IgD-negative memory B cell (primary cell): Measurements from ENCODE around the gene RREB1. TPM values are rescaled to one million over a fixed set of nuclear protein-coding genes. Genes with fewer than 3 reads are reported as not detected.
A peak's percentile ranks its signal among the peaks of the same experiment; 100 is the strongest.

Source experiments
- H3K27ac Mint-ChIP-seq, 3 donors: one replicate each; pipeline ENCODE4 v1.8.0; 2020 to 2022; ENCODE audit warnings: mild to moderate bottlenecking in 3 of 3, mixed read lengths in 3 of 3, moderate library complexity in 1 of 3
- H3K27me3 Mint-ChIP-seq: one replicate; pipeline ENCODE4 v1.8.0; 2021; ENCODE audit warnings: mixed read lengths
- H3K36me3 Mint-ChIP-seq: one replicate; pipeline ENCODE4 v1.8.0; 2020; ENCODE audit warnings: mild to moderate bottlenecking, mixed read lengths
- H3K4me1 Mint-ChIP-seq, 3 donors: one replicate each; pipeline ENCODE4 v1.8.0; 2020 to 2022; ENCODE audit warnings: mixed read lengths in 3 of 3, mild to moderate bottlenecking in 1 of 3
- H3K4me3 Mint-ChIP-seq, 4 donors: one replicate each; pipeline ENCODE4 v1.8.0; 2020 to 2022; ENCODE audit warnings: mild to moderate bottlenecking in 4 of 4, mixed read lengths in 4 of 4, moderate library complexity in 3 of 4
- H3K9me3 Mint-ChIP-seq, 3 donors: one replicate each; pipeline ENCODE4 v1.8.0; 2020 to 2021; ENCODE audit warnings: mixed read lengths in 3 of 3, mild to moderate bottlenecking in 1 of 3
- polyA plus RNA-seq: library from polyadenylated mRNA; unstranded; fragments of 300-500 nt; fragmentation: Illumina TruSeq; gene quantifications from one replicate; pipeline ENCODE4 v1.2.3, GENCODE V29; 2021

RREB1 gene
- polyA plus RNA-seq, 1 donor from 2014 or later: 6.1 TPM

- H3K27ac Mint-ChIP-seq: peak overlapping the region; percentile 33 to 94 (median 93)
- H3K4me3 Mint-ChIP-seq: peak overlapping the region in 2 of 4 donors; percentile 36 to 93
- H3K36me3 Mint-ChIP-seq: no peaks in the 10 kb centered on the region
- no peaks in the 10 kb centered on the region for H3K9me3 Mint-ChIP-seq
- H3K4me1 Mint-ChIP-seq: peaks cover 23 to 26% (median 24%) of the 10 kb centered on the region in 3 donors
- H3K27me3 Mint-ChIP-seq: no peaks in the 10 kb centered on the region
Observed at GRCh38 chr6:7085911-7086310, 21.9 kb upstream of the RREB1 start.

DNA sequence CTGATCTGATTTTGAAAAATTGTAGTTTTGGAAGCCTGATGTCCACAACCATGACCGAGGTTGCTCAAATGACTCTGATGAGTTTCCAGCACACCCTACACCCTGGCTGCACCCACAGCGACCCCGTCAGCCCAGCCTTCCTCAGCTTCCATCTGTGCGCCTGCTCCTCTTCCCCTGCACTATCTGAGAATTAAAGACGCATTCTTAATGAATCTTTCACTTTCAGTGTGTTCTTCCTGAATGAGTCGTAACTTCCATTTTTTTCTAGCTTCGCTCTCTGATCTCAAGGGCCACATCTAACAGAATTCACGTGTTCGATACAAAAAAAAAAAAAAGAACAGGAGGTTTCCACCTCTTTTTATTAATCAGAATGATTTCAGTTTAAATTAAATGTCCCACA, 21.3 kb upstream of the RREB1 start:
- Mint-ChIP-seq H3K36me3 (no peaks in the 10 kb centered on the region), H3K4me3 (peak overlapping the region; percentile 43 to 93 (median 84)), H3K4me1 (peaks cover 23 to 26% (median 24%) of the 10 kb centered on the region in 3 donors), H3K27me3 (no peaks in the 10 kb centered on the region), H3K27ac (peak overlapping the region; percentile 33 to 94 (median 93)), H3K9me3 (no peaks in the 10 kb centered on the region)

- H3K27ac Mint-ChIP-seq: peak overlapping the region; percentile 33 to 94 (median 93)
- H3K9me3 Mint-ChIP-seq: no peaks in the 10 kb centered on the region
- H3K36me3 Mint-ChIP-seq: no peaks in the 10 kb centered on the region
Observed at GRCh38 chr6:7087066-7087465, 20.7 kb upstream of the RREB1 start.

DNA sequence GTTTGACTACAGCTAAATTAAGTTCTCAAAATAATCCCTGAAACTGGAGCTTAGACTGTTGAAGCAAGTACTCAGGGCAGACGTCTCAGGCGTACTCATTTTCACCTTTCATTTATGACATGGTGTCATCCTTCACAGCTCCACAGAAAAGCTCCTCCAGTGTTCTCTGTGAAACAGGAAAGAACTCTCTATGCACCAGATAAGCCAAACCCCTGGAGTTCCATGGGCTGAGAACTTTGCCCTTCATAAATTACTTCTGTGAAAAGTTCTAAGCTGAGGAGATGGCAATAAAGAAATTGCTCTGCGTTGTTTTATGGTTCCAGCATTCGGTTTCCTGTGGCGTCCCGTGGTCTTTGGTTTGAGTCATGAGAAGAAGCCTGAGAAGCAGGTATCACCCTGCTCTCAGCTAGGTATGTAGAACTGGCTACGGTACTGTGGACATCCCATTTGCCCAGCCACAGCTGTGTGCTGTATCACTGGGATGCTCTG, 20.2 kb upstream of the RREB1 start:
- Mint-ChIP-seq H3K9me3 (no peaks in the 10 kb centered on the region), H3K27me3 (no peaks in the 10 kb centered on the region)

More at GRCh38 chr6:7087066-7087465, 20.7 kb upstream of the RREB1 start:
- Mint-ChIP-seq H3K4me3 (peak overlapping the region; percentile 43 to 93 (median 84)), H3K4me1 (peaks cover 23 to 26% (median 24%) of the 10 kb centered on the region in 3 donors), H3K27me3 (no peaks in the 10 kb centered on the region)

GRCh38 chr6:7088076-7088742, 19.6 kb upstream of the RREB1 start:
- H3K27ac Mint-ChIP-seq: peak overlapping the region; percentile 33 to 94 (median 93)

More for the DNA sequence above, 20.2 kb upstream of the RREB1 start:
- Mint-ChIP-seq H3K27ac (peak overlapping the region; percentile 33 to 94 (median 93)), H3K4me1 (peaks cover 23 to 26% (median 24%) of the 10 kb centered on the region in 3 donors), H3K4me3 (peak overlapping the region; percentile 43 to 93 (median 84)), H3K36me3 (no peaks in the 10 kb centered on the region)

DNA sequence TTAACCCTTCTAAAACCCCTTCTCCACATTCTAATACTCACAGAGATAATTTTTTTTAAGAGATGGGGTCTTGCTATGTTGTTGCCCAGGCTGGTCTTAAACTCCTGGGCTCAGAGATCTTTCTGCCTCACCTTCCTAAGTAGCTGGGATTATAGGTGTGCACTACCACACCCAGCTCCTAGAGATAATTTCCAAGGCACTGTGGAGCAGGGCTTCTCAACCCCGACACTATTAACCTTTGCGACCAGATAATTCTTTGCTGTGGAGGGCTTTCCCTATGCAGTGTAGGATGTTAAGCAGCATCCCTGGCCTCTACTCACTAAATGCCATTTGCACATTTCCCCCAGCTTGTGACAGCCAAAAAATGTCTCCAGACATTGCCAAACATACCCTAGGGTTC, 8.8 kb upstream of the RREB1 start:
- Mint-ChIP-seq H3K4me3 (no peak overlapping the region), H3K27ac (no peak overlapping the region), H3K36me3 (peaks cover 3% of the 10 kb centered on the region), H3K4me1 (peaks cover 6 to 20% (median 18%) of the 10 kb centered on the region in 3 donors), H3K27me3 (peaks cover 2% of the 10 kb centered on the region), H3K9me3 (no peaks in the 10 kb centered on the region)

More at GRCh38 chr6:7088076-7088742, 19.6 kb upstream of the RREB1 start:
- peaks cover 22 to 26% (median 23%) of the 10 kb centered on the region in 3 donors for H3K4me1 Mint-ChIP-seq
- H3K27me3 Mint-ChIP-seq: no peaks in the 10 kb centered on the region
- no peaks in the 10 kb centered on the region for H3K9me3 Mint-ChIP-seq
- H3K4me3 Mint-ChIP-seq: peak overlapping the region; percentile 43 to 93 (median 84)
- H3K36me3 Mint-ChIP-seq: no peaks in the 10 kb centered on the region

GRCh38 chr6:7100072-7100752, 7.5 kb upstream of the RREB1 start:
- Mint-ChIP-seq H3K27ac (peak overlapping the region in 1 of 3 donors; percentile 11), H3K4me1 (peaks cover 6 to 20% (median 18%) of the 10 kb centered on the region in 3 donors), H3K27me3 (peaks cover 2% of the 10 kb centered on the region), H3K36me3 (peaks cover 3% of the 10 kb centered on the region), H3K9me3 (no peaks in the 10 kb centered on the region), H3K4me3 (peak overlapping the region in 1 of 4 donors; percentile 68)

DNA sequence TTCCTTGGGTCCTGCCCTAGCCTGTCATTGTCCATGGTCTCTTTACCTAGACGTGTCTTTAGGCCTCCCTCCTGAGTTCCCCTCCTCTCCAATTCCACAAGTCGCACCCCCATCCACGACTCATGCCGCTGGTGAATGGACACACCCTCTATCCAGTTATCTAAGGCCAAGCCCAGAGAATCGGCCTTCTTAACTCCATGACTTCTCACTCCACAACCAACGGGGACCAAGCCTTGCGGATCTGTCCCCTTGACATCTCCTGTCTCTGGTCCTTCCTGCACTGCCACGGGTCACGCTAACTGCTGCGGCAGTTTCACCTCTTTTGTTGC, 7.0 kb upstream of the RREB1 start:
- Mint-ChIP-seq H3K4me1 (peaks cover 6 to 20% (median 18%) of the 10 kb centered on the region in 3 donors), H3K27ac (no peak overlapping the region), H3K36me3 (peaks cover 3% of the 10 kb centered on the region), H3K9me3 (no peaks in the 10 kb centered on the region), H3K27me3 (peaks cover 2% of the 10 kb centered on the region), H3K4me3 (peak overlapping the region in 1 of 4 donors; percentile 1)

- H3K4me1 Mint-ChIP-seq: peaks cover 6 to 23% (median 18%) of the 10 kb centered on the region in 3 donors
- H3K9me3 Mint-ChIP-seq: no peaks in the 10 kb centered on the region
- H3K27me3 Mint-ChIP-seq: peaks cover 2% of the 10 kb centered on the region
- H3K36me3 Mint-ChIP-seq: peaks cover 3% of the 10 kb centered on the region
- H3K27ac Mint-ChIP-seq: no peak overlapping the region
- H3K4me3 Mint-ChIP-seq: peak overlapping the region in 1 of 4 donors; percentile 47
Observed at GRCh38 chr6:7101290-7101689, 6.5 kb upstream of the RREB1 start.

GRCh38 chr6:7104752-7105151, 3.0 kb upstream of the RREB1 start:
- H3K27ac Mint-ChIP-seq: no peak overlapping the region
- peaks cover 10 to 27% (median 21%) of the 10 kb centered on the region in 3 donors for H3K4me1 Mint-ChIP-seq
- H3K4me3 Mint-ChIP-seq: peak overlapping the region in 1 of 4 donors; percentile 23
- peaks cover 3% of the 10 kb centered on the region for H3K36me3 Mint-ChIP-seq
- peaks cover 2% of the 10 kb centered on the region for H3K27me3 Mint-ChIP-seq
- H3K9me3 Mint-ChIP-seq: no peaks in the 10 kb centered on the region

DNA sequence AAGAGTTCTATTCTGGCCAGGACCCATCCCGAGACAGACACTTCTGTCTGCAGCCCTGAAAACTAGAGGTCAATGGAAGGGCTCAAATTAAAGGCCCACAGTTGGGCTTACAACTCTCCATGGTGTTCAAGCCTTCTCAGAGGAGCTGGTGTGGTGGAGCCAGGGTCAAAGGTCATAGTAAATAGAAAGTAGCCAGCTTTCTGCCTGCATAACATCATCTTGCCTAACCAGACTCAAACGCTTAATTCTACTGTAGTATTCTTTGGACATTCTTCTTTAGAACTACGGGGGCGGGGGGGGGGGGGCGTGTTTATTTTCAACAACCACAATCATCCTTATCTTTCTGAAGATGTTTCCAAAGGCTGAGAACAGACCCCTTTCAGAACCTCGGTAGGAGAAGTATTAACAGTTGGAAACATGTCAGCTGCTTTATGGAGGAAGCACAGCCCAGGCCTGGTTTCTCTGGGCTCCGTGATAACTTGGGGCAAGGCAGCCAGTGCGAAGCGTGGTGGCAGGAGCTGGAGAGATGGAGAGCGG, 1.5 kb upstream of the RREB1 start:
- H3K9me3 Mint-ChIP-seq: no peaks in the 10 kb centered on the region
- no peaks in the 10 kb centered on the region for H3K27me3 Mint-ChIP-seq
- H3K4me1 Mint-ChIP-seq: peaks cover 18 to 26% (median 25%) of the 10 kb centered on the region in 3 donors

GRCh38 chr6:7106752-7107577, 796 bp upstream of the RREB1 start:
- no peaks in the 10 kb centered on the region for H3K27me3 Mint-ChIP-seq
- peak overlapping the region; percentile 91 to 98 (median 95) for H3K4me3 Mint-ChIP-seq
- H3K4me1 Mint-ChIP-seq: peaks cover 22 to 29% (median 24%) of the 10 kb centered on the region in 3 donors
- H3K9me3 Mint-ChIP-seq: no peaks in the 10 kb centered on the region
- no peaks in the 10 kb centered on the region for H3K36me3 Mint-ChIP-seq
- H3K27ac Mint-ChIP-seq: peak overlapping the region; percentile 85 to 96 (median 94)

More for the DNA sequence above, 1.5 kb upstream of the RREB1 start:
- Mint-ChIP-seq H3K4me3 (peak overlapping the region; percentile 91 to 98 (median 95)), H3K27ac (peak overlapping the region; percentile 85 to 96 (median 94)), H3K36me3 (peaks cover 3% of the 10 kb centered on the region)

DNA sequence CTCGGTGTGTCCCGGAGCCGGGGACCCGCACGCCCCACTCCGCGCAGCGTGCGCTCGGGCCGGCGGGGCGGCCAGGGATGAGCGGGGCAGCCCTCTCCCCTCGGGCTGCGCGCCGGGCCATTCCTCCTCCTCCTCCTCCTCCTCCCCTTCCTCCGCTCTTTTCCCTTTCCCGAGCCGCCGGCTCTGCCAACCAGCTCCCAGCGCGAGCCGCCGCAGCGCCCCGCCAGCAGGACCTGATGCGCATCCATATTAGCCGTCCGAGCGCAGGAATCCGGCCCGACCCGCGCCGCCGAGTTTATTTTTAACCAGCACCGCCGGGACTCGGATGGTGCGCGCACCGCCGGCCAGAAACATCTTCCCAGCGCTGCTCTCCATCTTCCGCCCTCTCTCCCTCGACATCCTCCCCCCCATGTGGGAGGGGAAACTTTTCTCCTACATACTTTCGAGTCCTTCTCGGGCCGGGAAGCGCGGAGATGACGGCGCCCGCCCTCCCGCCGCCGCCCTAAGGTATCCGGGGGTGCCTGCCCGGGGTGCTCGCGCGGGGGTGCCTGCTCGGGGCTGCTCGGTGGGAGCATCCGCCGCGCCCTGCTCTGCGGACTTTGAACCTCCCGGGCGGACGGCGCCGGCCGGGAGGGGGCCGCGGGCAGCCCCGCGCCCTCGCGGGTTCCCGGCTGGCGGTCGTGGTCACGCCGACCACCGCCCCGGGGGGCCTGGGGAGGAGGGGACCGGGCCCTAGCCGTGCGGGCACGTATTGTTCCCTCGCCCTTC, 619 bp downstream of the RREB1 start:
- Mint-ChIP-seq H3K27me3 (no peaks in the 10 kb centered on the region), H3K36me3 (no peaks in the 10 kb centered on the region), H3K4me1 (peaks cover 31 to 41% (median 35%) of the 10 kb centered on the region in 3 donors), H3K27ac (peak overlapping the region; percentile 67 to 93 (median 85)), H3K4me3 (peak overlapping the region; percentile 92 to 95 (median 94)), H3K9me3 (no peaks in the 10 kb centered on the region)
